ENCODE results near the gene CCDC187.

The CCDC187 gene

DNA sequence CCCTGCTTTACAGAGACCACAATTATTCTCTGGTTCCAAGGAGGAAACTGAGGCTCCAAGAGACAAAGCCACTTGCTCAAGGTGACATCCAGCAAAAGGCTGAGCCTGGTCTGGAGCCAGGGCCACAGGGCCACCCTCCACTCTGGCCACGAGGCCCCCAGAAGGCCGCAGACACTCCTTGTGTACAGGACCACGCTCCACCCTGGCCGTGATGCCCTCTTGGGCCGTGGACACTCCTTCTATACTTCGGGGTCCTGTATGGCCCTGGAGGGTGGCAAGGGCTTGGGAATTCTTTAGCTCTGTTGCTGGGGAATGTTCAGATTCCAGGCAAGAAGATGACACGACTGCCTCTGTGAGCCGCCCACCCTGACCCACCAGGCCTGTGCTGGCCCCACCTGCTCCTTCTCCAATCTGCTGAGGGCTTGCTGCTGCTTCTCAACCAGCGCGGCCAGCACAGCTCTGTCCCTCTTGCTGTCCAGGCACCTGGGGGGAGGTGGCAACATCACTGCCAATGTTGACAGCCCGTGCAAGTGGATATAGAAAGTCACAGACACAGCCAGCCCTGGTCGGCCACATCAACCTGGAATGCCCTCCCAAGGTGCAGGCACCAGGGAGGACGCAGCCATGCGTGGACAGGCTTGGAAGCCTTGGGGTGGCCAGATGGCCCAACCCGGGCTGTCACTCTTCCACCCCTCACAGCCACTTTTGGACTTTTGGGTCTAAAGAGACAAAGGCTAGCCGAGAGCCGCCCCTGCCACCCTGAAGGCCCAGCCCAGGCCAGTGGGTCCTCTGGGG lies 38.1 kb downstream of the CCDC187 start:
- DNase-seq: no peak

DNA sequence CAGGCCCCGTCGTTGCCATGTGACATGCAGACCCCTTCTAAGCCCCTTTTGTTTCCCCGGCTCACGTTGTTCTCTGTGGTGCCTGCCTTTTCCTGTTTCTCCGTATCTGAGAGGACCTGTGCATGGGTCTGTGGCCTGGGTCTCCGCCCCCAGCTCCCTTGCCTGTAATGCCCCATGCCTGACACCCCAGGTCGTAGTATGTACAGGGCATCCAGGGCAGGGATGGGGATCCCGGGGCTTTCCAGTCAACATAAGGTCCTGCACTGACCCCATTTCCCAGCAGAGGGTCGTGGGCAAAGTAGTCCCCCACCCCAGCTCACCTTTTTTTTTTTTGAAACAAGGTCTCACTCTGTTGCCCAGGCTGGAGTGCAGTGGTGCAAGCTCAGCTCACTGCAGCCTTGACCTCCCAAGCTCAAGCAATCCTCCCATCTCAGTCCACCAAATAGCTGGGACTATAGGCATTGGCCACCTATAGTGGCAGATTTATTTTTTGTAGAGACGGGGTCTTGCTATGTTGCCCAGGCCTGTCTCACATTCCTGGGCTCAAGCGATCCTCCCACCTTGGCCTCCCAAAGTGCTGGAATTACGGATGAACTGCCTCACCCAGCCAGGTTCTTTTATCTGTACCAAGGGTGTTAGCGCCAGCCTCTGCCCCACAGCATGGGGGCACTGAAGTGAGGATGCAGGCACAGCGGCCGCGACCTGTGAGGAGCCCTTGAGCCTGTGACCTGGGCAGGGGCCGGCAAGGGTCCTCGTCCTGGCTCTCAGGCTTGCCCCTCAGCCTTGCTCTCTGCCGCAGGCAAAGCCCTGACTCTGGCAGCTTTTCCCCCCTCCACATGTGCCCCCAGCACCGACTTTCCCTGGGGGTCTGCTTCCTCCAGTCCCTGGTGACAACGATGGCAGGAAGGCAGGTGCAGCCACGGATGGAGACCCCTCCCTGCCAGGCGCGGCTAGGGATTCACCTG lies 39.2 kb downstream of the CCDC187 start:
- no peak for DNase-seq

DNA sequence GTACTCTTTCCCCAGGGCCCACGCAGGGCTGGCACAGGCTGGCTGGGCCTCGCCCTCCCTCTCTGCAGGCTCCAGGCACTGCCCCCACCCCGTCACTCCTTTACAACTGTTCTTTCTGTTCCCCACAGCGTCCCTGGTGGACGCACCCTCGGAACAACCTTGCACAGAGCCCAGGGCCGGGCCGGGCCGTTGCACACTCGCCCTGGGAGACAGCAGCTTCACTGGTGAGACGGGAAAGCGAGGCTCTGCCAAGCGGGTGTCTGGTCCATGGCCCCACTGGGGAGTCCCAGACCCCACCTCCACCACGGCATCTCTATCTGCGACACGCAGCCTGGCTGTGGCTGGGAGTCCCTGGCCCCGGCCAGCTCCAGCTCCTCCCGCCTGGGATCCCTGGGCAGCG lies 39.9 kb downstream of the CCDC187 start:
- no peak for DNase-seq

DNA sequence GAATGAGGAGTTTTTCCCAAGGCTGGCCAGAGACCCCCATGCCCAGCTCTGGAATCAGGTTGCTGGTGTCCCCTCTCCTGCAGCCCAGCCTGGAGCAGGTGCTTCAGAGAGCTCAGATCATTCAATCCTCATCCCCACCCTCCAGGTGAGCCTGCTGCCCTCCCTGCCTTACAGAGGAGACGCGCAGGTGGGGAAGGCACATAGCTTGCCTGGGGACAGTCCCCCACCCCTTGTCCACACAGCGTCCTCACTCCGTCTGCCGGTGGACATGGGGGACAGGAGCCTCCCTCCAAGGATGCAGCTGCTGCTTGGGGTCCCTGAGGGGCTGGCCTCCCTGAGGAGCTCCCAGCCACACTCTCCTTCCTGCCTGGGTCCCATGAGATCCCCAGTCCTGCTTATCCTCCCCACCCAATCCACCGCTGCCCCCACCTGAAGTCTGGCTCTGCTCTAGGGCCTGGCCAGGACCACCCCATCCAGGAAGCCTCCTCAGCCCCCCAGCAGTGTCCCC lies 41.2 kb downstream of the CCDC187 start:
- DNase-seq: no peak

DNA sequence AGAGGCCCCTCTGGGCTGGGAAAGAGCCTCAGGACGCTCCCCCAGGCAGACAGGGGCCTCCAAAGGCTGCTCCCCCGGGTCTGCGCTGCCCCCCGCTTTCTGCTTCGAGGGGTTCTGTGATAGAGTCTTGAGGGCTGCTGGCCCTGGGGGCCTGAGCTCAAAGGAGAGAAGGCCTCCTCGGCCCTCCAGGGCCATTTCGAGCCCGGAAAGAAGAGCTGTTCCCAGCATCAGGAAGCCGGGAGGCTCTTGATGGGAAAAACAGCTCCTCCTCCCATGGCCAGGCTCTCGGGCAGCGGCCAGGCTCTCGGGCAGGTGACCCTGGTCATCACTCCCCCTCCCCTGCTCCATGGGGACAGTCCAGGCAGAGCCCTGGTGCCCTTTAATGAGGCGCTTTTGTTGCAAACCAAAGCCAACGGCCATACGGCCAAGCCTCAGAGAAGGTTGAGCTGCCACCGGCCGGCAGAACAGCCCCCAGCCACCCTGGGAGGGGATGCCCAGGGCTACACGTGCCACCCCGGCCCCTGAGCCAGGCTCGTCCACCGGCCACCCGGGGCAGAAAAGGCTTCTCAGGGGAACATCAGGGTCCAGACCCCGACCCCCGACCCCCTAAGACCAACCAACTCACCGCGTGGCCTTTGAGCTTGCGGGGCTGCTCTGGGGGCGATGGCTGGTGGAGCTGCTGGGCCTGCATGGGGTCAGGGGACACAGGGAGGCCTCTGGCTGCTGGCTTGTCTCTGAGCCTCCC lies 42.0 kb downstream of the CCDC187 start:
- no peak for DNase-seq

DNA sequence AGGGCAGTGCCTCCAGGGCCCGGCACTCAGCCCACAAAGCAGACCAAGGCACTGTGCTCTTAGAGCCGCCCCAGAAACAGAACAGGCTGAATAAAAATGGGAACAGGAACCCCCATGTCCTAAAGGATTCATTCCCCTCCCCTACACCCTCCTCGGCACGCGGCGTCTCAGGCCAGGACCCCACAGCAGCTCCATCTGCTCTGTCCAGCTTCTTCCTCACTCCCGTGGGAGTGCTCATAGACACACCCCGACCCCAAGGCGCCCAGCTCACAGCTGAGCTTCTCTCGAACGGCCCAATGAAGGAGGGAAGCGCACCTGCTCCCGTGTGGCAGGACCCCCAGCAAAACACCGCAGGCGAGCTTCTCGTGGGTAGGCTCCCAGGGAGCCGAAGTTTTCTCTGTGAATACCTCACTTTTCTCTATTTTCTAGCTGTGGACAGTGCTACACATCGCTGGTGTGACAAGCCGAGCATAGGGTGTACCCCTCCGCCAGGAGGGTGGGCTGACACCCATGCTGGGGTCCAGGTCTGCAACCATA lies 42.9 kb downstream of the CCDC187 start:
- DNase-seq: no peak

DNA sequence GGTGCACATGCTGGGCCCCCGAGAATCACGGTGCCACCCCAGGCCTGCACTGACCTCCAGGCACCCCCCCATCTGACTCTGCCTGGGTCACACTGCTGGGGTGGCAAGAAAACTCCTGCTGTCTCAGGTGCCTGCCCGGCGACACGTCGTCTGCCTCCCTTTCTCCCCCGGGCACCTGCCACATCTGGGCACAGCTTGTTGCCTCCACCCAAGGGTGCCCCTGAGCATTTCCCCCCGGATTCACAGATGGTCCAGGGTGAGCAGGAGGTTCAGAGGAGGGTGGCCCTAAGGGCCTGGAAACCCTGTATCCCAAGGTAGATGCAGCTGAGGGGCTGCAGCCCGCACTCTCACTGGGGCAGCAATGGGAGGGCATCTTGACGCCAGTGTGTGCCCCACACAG lies 43.4 kb downstream of the CCDC187 start:
- no peak for DNase-seq

DNA sequence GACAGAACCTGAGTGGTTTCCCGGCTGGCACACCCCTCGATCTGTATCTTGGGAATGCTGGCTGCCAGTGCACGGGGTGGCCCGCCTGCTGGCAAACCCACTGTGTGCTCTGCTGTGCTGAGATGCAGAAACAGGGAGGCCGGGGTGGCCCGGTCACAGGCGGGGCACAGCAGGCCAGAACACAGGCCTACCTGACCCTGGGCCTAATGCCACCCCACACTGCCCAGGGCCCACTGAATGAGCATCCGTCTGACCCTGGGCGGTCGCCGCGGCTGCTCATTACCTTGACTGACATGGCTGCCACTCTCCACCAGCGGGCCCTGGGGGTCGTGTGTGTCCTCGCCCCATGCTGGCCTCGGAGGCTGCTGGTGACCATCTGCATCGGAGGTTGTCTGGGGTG lies 44.1 kb downstream of the CCDC187 start:
- DNase-seq: no peak

DNA sequence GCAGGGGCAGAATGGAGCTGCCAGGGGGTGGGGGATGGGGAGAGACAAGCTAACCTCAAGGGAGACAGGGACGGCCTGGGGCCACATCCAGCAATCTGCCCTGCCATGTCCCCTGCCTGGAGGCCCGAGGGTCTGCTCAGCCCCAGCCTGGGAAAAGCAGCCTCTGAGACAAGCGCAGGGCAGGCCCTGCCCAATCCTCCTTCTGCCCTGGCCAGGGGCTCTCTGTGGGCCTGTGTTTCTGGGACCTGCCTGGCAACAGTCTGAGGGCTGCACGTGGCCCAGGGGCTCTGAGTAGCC lies 44.4 kb downstream of the CCDC187 start:
- DNase-seq: no peak

DNA sequence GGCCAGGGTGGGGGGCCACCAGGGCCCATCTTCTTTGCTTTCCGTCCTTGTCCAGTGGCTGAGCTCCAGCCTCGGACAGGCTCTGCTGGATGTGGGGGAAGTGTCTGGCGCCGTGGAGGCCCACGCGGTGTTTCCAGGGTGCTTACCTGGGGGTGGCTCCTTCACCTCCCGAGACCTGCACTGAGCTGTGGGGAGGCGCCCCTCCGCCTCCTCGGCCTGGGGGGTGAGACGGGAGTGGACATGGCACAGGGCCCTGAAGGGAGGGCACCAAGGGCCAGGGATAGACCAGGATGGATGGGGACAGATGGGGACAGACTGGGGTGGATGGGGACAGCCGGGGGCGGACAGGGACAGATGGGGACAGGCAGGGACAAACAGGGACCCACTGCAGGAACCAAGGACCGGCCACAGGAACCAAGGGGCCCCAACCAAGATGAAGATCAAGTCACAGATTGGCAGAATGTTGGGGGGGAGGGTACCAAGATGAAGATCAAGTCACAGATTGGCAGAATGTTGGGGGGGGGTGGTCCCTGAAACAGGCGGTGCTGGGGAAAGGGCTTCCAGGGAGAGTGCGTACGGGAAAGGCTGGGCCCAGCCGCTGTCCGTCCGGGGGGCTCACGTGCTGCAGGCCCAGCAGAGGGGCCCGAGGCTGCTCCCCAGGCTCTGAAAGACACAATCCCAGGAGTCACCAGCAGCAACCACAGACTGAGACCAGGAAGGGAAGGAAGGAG lies 44.9 kb downstream of the CCDC187 start:
- no peak for DNase-seq

DNA sequence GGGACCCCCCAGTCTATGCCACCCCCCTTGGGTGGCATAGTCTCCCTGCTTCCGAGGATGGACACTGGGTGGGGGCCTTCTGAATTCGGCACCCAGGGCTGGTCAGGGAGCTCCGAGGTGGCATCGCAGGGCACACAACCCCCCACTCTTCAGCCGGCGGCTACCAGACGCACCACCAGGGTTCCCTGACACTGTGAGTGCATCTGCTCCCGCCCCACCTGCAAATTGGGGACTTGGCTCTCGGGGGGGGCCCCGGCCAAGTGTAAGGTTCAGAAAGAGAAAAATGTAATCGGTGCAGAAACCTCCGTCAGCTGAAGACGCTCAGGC lies 45.6 kb downstream of the CCDC187 start:
- no peak for DNase-seq

DNA sequence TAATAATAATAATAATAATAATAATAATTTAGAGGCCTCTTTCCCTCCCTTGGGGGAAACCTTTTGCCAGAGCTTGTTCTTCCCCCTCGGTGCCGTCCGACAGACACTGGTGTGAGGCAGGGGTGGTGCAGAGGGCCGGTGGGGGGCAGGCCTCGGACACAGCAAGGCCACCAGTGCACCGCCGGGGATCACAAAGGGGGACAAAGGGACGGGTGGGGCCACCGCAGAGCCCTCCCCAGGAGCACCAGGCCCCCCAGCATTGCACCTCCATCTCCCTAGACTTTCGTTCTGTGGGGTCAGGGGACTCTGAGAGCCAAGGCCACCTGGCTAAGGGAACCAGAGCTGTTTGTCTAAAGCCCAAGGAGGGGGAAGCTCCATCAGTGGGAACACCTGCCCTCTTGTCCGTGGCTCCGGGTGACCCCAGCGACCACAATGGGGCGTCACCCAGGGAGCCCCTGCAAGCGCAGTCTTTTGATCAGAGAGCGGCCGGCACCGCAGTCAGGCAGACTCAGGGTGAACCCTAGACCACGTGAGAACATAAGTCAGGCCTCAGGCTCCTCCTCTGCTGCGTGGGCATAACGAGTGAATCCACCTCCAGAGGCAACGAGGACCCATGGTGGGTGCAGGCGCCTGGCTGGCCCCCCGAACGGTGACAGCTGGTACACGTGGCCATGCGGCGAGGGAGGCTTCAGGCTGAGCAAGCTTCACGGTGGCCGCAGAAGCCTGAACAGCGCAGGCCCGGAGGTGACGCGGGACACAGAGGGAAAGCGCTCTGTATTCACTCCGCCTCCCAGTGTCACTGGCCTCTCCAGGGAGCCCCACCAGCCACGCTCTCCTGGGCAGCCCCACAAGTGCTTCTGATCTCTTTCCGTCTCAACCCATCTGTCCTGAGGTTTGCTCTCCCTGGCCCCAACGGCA lies 46.3 kb downstream of the CCDC187 start:
- no peak for DNase-seq

DNA sequence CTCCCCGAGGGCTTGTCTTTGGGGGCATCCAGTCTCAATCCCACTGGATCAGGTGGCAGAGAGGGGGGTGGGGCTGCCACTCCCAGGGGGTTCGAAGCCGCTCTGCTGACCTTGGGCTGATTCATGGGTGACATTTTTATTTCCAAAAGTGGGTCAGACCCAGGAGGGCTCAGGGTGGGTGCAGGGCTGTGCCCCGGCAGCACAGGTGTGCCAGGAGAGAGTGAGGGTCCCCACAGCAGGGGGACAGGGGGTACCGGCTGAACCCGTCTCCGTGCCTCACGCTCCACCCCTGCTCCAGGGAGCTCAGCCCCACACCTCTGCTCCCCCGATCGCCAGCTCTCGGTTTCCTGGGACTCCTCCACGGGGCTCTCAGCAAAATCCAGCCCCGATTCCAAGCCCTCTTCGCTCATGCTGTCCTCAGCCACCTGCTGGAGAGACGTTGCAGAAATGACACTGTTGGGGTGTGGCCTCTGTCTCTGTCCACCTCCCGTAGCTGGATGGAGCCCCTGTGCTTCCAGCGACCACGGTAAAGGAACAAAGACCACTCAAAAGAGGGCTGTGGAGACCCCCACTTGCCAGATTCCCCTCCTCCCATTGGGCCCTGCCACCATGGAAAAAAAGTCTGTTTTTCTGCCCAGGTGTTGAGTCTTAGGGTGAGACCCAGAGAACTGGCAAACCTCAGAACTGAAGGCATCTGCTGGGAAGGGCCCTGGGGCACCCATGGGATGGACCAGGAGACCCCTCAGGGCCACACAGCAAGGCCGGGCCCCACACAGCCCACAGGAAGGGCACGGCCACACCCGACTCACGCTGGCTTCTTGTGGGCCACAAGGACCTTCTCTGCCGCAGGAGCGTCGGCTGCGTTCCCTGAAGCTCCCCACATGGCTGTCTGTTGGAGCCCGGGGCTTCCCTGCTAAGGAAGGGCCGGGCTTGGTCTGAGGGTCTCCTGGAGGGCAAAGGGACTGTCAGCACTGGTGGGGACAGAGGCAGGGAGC lies 47.7 kb downstream of the CCDC187 start:
- DNase-seq: no peak

DNA sequence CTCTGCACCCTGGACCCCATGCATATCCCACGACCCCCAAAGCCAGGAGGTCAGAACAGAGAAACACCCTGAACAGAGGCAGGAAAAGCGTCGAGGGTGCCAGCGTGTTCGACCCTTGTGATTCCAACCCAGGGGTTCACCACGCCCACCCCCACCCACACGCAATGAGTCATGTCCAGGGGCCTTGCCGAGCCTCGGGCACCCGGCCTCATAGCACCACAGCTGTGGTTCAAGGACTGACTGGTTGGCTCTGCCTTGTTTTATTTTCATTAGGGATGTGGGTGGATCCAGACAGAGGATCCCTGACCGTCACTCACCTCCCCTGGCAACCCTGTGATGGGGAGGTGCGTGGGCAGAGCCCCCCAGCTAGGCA lies 48.7 kb downstream of the CCDC187 start:
- no peak for DNase-seq

DNA sequence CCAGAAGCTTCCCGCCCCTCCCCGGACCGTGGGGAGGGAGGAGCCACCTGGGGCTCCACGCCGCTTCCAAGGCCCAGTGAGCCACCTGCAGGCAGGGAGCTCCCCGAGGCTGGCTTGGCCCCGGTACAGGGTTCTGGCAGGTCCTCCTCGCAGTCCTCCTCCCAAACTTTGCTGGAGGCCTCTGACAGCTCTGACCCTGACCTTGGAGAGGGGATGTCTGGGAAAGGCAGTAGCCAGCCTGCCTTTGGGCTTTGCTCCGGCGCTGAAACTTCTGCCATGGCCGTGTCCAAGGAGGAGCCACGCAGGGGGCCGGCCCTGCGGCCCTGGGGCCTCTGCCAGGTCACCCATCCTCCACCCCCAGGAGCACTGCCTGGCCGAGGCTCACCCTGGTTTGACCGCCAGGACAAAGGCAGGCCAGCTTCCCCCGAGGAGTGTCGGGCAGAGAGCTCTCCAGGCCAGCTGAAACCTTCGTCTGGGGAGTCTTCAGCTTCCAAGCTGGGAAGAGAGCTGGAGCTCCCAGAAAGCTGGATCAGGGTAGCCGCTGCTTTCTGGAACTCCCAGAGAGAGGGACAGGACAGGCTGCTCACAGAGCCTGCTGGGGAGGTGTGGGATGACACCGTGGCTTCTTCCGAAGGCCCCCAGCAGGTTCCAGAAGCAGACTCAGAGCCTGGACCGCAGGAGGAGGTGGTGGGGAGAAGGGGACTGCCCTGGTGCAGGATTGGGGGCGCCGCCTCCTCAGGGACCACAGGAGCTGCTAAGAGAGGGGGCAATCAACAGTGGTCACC lies 49.3 kb downstream of the CCDC187 start:
- DNase-seq: no peak

DNA sequence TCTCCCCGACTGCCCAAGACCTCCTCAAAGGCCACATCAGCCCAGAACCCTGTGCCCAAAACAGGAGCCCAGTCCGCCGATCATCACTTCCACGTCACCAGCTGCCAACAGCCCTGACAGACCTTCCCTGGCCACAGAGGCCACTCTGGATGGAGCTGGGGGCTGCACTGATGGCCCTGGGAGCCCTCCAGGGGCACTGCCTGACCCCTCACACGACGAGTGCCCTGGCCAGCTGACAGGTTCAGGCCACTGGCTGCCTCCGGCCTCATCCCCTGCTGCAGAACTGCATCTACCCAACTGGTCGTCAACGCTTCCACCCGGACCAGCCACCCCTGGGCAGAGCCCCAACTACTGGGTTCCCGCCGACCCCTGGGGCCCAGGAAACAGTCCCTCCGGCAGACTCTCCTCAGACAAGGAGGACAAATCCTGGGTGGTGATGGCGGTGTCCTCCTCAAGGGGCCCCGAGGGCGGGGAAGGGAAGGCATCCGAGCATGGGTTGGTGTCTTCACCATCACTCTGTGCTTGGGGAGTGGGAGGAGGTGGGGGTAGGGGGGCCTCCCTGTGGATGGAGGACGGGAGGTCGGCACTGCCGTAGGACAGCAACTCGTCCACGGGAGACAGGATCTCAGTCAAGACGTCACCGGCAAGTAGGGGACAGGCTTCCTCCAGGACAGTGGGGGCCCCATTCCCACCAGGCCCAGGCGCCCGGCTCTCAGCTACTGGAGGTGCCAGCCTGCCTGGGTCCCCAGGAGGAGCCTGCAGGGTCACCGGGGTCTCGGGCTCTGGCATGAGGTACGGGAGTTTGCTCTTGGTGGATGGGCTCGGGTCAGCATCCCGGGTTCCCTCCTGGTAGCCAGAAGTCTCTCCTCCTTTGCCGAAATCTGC lies 50.4 kb downstream of the CCDC187 start:
- no peak for DNase-seq

DNA sequence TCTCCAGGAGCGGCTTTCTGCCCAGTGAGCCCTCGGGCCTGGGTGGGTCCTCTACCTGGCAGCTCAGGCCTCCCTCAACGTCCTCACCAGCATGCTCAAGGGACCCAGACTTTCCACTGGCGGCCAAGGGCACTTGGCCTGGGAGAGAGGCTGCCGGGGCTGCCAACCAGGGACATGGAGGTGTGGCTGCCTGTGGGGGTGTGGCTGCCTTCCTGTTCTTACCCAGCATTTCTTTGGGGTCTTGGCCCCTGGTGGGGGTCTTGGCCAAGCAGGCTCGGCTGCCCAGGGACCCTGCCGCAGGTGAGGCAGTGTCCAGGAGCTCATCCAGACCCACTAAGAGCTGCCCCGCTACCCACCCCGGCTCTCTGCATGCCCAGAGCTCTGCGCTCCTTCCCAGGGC lies 51.0 kb downstream of the CCDC187 start:
- no peak for DNase-seq

DNA sequence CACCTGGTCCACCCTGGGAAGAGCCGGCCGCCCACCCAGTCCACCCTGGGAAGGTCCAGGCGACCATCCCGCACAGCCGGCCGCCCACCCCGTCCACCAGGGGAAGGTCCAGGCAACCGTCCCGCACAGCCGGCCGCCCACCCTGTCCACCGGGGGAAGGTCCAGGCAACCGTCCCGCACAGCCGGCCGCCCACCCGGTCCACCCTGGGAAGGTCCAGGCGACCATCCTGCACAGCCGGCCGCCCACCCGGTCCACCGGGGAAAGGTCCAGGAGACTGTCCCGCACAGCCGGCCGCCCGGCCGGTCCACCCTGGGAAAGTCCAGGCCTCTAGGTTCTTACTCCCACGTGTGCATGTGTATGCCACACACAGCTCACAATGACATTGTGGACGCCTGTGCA lies 51.6 kb downstream of the CCDC187 start:
- DNase-seq: no peak
